ENCODE data around the gene BID.

BID gene

GRCh38 chr22:17733466-17733865 lies 40.8 kb downstream of the BID start:
- no peak for TF ChIP-seq GATA3 (IDR thresholded peaks at IDR 0.05; ENCODE audit: low read depth, low read length)
- no peak for TF ChIP-seq GATA2 (IDR thresholded peaks at IDR 0.05; ENCODE audit: low read depth, low read length)

GRCh38 chr22:17732251-17732854 lies 41.9 kb downstream of the BID start:
- TF ChIP-seq GATA2 (IDR thresholded peaks at IDR 0.05; ENCODE audit: low read depth, low read length) (no peak), GATA3 (IDR thresholded peaks at IDR 0.05; ENCODE audit: low read depth, low read length) (no peak)

- TF ChIP-seq GATA2 (IDR thresholded peaks at IDR 0.05; ENCODE audit: low read depth, low read length): no peak
- no peak for TF ChIP-seq GATA3 (IDR thresholded peaks at IDR 0.05; ENCODE audit: low read depth, low read length)
Measured at GRCh38 chr22:17729561-17729960, 44.7 kb downstream of the BID start.

DNA sequence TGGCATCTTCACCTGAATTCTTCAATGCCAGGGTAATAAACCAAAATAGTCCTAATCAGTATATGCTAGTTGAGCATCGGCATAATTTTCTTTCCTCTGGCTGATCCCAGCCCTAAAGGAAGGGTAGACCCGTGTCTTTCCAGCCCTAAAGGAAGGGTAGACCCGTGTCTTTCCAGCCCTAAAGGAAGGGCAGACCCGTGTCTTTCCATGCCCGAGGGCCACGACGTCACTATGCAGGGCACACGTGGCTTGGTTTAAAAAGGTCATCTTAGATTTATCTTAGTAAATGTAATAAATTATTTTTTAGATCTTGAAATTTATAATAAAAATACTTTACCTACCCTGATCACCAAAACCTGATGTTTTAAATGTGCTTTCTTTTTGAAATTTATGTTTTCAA lies 45.5 kb downstream of the BID start:
- TF ChIP-seq GATA3 (IDR thresholded peaks at IDR 0.05; ENCODE audit: low read depth, low read length) (no peak), GATA2 (IDR thresholded peaks at IDR 0.05; ENCODE audit: low read depth, low read length) (no peak)

DNA sequence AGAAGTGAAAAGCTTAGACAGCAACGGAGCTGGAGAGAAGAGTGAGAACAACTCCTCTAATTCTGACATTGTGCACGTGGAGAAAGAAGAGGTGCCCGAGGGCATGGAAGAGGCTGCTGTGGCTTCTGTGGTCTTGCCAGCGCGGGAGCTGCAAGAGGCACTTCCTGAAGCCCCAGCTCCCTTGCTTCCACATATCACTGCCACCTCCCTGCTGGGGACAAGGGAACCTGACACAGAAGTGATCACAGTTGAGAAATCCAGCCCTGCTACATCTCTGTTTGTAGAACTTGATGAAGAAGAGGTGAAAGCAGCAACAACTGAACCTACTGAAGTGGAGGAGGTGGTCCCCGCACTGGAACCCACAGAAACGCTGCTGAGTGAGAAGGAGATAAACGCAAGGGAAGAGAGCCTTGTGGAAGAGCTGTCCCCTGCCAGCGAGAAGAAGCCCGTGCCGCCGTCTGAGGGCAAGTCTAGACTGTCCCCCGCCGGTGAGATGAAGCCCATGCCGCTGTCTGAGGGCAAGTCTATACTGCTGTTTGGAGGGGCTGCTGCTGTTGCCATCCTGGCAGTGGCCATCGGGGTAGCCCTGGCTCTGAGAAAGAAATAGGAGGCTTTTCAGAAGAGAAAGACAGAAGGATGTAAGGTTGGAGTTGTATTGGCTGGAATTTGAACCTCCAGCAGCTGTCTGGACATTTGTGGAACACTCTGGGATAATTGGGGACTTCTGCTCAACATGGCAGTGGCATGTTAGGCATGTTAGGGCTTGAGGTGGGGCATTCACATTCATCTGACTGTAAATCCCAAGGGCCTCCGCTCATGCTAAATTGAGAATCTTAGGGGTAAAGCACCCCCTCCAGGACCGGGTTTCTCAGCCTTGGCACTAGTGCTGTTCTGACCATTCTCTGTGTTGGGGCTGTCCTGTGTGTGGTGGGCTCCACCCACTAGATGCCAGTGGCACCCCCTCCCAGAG lies 47.1 kb downstream of the BID start:
- TF ChIP-seq GATA2 (IDR thresholded peaks at IDR 0.05; ENCODE audit: low read depth, low read length) (no peak), GATA3 (IDR thresholded peaks at IDR 0.05; ENCODE audit: low read depth, low read length) (no peak)

GRCh38 chr22:17726006-17726927 lies 48.0 kb downstream of the BID start:
- no peak for TF ChIP-seq GATA3 (IDR thresholded peaks at IDR 0.05; ENCODE audit: low read depth, low read length)
- no peak for TF ChIP-seq GATA2 (IDR thresholded peaks at IDR 0.05; ENCODE audit: low read depth, low read length)

DNA sequence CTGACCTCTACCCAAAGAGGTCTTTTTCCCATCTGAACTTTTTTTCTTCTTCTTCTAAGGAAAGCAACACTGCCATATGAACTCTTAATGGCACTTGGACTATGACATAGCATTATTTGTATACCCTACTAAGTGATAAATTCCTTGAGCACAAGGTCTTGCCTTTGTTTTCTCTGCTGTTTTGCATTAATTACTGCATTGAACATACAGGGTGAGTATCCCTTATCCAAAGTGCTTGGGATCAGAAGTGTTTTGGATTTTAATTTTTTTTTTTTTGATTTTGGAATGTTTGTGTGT lies 48.8 kb downstream of the BID start:
- no peak for TF ChIP-seq GATA2 (IDR thresholded peaks at IDR 0.05; ENCODE audit: low read depth, low read length)
- TF ChIP-seq GATA3 (IDR thresholded peaks at IDR 0.05; ENCODE audit: low read depth, low read length): no peak

DNA sequence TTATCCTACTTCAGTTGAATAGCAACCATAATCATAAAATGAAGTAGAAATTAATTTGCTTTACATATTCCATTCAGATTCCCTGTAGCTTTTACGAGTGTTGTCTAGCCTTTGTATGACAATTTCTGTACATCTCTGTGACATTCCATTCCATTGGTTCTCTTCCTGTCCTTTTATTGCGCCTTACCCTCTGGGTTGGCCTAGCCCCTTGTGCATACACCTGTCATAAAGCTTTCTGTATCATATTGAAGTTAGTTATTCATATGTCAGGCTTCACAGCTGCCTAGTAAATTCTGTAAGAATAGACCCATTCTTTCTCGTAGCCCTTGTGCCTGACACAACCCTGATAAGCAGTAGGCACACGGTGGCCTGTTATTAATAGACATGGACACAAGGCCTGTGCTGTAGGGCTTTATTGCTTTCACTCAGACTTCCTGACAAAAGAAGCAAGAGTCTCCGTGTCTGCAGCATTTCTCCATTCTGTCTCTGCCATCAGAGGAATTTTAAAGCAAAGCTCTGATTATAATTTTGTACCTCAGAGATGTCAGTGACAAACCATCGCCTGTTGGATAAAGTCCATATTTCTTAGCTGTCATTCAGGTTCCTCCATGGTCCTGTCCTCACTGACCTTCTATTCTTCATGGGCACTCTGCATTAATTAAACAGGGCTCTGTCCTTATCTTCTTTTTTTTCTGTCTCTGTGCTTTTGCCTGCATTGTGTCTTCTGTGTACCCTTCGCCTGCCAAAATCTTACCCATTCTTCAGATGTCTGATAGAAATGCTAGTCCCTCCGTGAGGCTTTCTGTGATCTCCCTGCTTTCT lies 49.4 kb downstream of the BID start:
- TF ChIP-seq GATA2 (IDR thresholded peaks at IDR 0.05; ENCODE audit: low read depth, low read length) (no peak), GATA3 (IDR thresholded peaks at IDR 0.05; ENCODE audit: low read depth, low read length) (no peak)

GRCh38 chr22:17724241-17724640 lies 50.0 kb downstream of the BID start:
- TF ChIP-seq GATA2 (IDR thresholded peaks at IDR 0.05; ENCODE audit: low read depth, low read length): no peak
- TF ChIP-seq GATA3 (IDR thresholded peaks at IDR 0.05; ENCODE audit: low read depth, low read length): no peak

DNA sequence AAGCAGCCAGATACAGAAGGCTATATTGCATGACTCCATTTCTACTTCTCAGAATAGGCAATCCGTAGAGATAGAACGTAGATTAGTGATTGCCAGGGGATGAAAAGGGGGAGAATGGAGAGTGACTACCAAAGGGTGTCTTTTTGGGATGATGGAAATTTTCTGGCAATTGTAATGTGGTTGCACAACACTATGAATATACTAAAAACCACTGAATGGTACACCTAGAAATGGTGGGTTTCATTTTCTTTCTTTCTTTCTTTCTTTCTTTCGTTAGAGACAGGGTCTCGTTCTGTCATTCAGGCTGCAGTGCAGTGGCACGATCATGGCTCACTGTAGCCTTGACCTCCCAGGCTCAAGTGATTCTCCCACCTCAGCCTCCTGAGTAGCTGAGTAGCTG lies 54.4 kb downstream of the BID start:
- no peak for TF ChIP-seq GATA2 (IDR thresholded peaks at IDR 0.05; ENCODE audit: low read depth, low read length)
- no peak for TF ChIP-seq GATA3 (IDR thresholded peaks at IDR 0.05; ENCODE audit: low read depth, low read length)

DNA sequence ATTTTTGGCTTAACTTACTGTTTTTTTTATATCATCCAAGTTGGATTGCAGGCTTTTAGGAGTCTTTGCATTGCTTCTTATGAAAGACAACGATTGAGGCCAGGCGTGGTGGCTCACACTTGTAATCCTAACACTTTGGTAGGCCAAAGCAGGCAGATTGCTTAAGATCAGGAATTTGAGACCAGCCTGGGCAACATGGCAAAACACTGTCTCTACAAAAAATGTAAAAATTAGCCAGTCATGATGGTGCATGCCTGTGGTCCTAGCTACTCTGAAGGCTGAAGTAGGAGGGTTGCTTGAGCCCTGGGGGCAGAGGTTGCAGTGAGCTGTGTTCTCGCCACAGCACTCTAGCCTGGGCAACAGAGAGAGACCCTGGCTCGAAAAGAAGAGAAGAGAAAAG lies 56.6 kb downstream of the BID start:
- TF ChIP-seq GATA3 (IDR thresholded peaks at IDR 0.05; ENCODE audit: low read depth, low read length) (no peak), GATA2 (IDR thresholded peaks at IDR 0.05; ENCODE audit: low read depth, low read length) (no peak)

GRCh38 chr22:17716529-17716928 lies 57.7 kb downstream of the BID start:
- TF ChIP-seq GATA2 (IDR thresholded peaks at IDR 0.05; ENCODE audit: low read depth, low read length): no peak
- no peak for TF ChIP-seq GATA3 (IDR thresholded peaks at IDR 0.05; ENCODE audit: low read depth, low read length)

GRCh38 chr22:17712441-17712840 lies 61.8 kb downstream of the BID start:
- TF ChIP-seq GATA2 (IDR thresholded peaks at IDR 0.05; ENCODE audit: low read depth, low read length) (no peak), GATA3 (IDR thresholded peaks at IDR 0.05; ENCODE audit: low read depth, low read length) (no peak)
